GM12875 (cell line): ENCODE data around the gene CALML6.

Experiments used
- H3K4me3 ChIP-seq: one replicate; pipeline ENCODE4 v1.5.1; 2011; ENCODE audit warnings: low read depth, low read length, control low read depth
- CTCF ChIP-seq: IDR thresholded peaks from 2 replicates; pipeline ENCODE4 v1.5.1; 2011; ENCODE audit warnings: low read depth, mild to moderate bottlenecking, control low read depth, inconsistent platforms, low read length, moderate library complexity, borderline replicate concordance; ENCODE audit not compliant: insufficient read depth

Gene CALML6

GRCh38 chr1:1889090-1889750 lies 25.8 kb upstream of the CALML6 start:
- no peak for TF ChIP-seq CTCF
- peak overlapping the region; percentile 100 for H3K4me3 ChIP-seq

- TF ChIP-seq CTCF: no peak
Observed at GRCh38 chr1:1889847-1890505, 25.1 kb upstream of the CALML6 start.

GRCh38 chr1:1890506-1891348 lies 24.3 kb upstream of the CALML6 start, which contains the start of gene GNB1:
TSS of gene GNB1 (minus strand) at chr1:1891087. CDS start at chr1:1825453, 65,634 bp downstream.
- no peak for TF ChIP-seq CTCF

More at GRCh38 chr1:1889847-1890505, 25.1 kb upstream of the CALML6 start:
- peak overlapping the region; percentile 100 for H3K4me3 ChIP-seq

GRCh38 chr1:1891349-1892078 lies 23.5 kb upstream of the CALML6 start:
- TF ChIP-seq CTCF: no peak
- H3K4me3 ChIP-seq: peak overlapping the region; percentile 64

More at GRCh38 chr1:1890506-1891348, 24.3 kb upstream of the CALML6 start, which contains the start of gene GNB1:
- peak within 1 kb of the TSS; percentile 100 for H3K4me3 ChIP-seq

- TF ChIP-seq CTCF: no peak
- peak overlapping the region; percentile 60 for H3K4me3 ChIP-seq
Observed at GRCh38 chr1:1892079-1892762, 22.8 kb upstream of the CALML6 start.

- H3K4me3 ChIP-seq: no peak overlapping the region
Observed at GRCh38 chr1:1892763-1893120, 22.3 kb upstream of the CALML6 start.

More at GRCh38 chr1:1892763-1893120, 22.3 kb upstream of the CALML6 start:
- no peak for TF ChIP-seq CTCF
